Keratinocyte (primary cell): ENCODE data around the gene MIER1.

Experiments used
- CTCF ChIP-seq, 3 experiments: IDR thresholded peaks in 1 of 3; conservative IDR thresholded peaks in 1 of 3; optimal IDR thresholded peaks in 1 of 3; 2 replicates in 2 of 3; 3 replicates in 1 of 3; pipeline versions ENCODE3 to v1.5.1; 2011; ENCODE audit warnings: low read length in 3 of 3, mild to moderate bottlenecking in 3 of 3, moderate library complexity in 2 of 3, control low read depth in 1 of 3, inconsistent platforms in 1 of 3; ENCODE audit not compliant: insufficient read depth in 2 of 3; ENCODE audit errors: extremely low read depth in 1 of 3
- EZH2 ChIP-seq: IDR thresholded peaks from one replicate; pipeline ENCODE4 v1.6.1; 2012; ENCODE audit warnings: inconsistent platforms, mild to moderate bottlenecking, low read length, moderate library complexity

DNA sequence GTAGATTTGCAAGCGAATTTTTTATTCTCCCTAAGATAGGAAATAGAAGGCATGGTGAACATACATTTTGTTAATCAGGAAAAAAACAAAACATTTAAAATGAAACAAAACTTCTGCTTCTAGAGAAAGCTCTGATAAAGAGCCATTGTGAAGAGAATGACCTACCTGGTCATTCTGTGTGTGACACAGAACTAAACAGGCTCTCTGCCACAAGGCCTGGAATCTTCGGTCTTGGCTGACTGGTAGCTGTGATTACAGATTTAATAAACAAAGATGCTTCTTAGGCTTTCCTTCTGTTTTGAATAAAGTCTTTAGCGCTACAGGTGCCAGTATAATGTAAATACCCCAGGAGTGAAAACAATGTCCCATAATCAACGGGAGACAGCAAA, 107.1 kb downstream of the MIER1 start:
- TF ChIP-seq CTCF (optimal IDR thresholded peaks at IDR 0.05 in 1 of 3, IDR thresholded peaks at IDR 0.05 in 1 of 3, conservative IDR thresholded peaks at IDR 0.05 in 1 of 3; ENCODE audit: extremely low read depth in 1 of 3, insufficient read depth in 2 of 3, low read length in 3 of 3) (no peak), EZH2 (no peak)
